Measurements from ENCODE around the gene RBM12. TPM values are rescaled to one million over a fixed set of nuclear protein-coding genes. Genes with fewer than 3 reads are reported as not detected.

The RBM12 gene
- total and polyA plus RNA-seq, 2 of the 4 experiments (the other 2 are of a cell fraction) = 44.7 to 65.8 TPM

GRCh38 chr20:35702824-35703695 lies 38.4 kb upstream of the RBM12 start:
- Histone ChIP-seq H4K5ac (ENCODE audit: low read depth, low read length) (no peak overlapping the region), H3K23ac (ENCODE audit: low read depth, low read length) (no peak overlapping the region), H4K20me1 (ENCODE audit: insufficient read depth, low read length) (peaks cover 39% of the 10 kb centered on the region), H3K14ac (replicated peaks; ENCODE audit: low read depth, low read length) (no peak overlapping the region), H3K9ac (ENCODE audit: low read depth, low read length) (no peak overlapping the region), H3K27me3 (ENCODE audit: control insufficient read depth, insufficient read depth, low read length) (no peaks in the 10 kb centered on the region), H2BK20ac (ENCODE audit: low read depth, low read length) (no peak overlapping the region), H3K4ac (ENCODE audit: low read depth, low read length) (no peak overlapping the region), H4K91ac (ENCODE audit: insufficient read depth, low read depth, low read length) (no peak overlapping the region), H3K9me3 (ENCODE audit: control insufficient read depth, insufficient read depth, low read length) (no peaks in the 10 kb centered on the region), H3K4me2 (ENCODE audit: low read depth, low read length) (no peak overlapping the region), H3K56ac (ENCODE audit: extremely low read depth, insufficient read depth, low read length) (no peak overlapping the region), H3K79me1 (ENCODE audit: low read depth in 1 of 2, low read length in 2 of 2) (peaks cover 10 to 64% of the 10 kb centered on the region in 2 experiments), H3K36me3 (ENCODE audit: control insufficient read depth, insufficient read depth, low read length) (peaks cover 46% of the 10 kb centered on the region), H3K4me3 (ENCODE audit: insufficient read depth, low read depth, low read length) (no peak overlapping the region), H2AK9ac (replicated peaks; ENCODE audit: low read depth, low read length, poor library complexity) (no peak overlapping the region), H3K9me1 (ENCODE audit: insufficient read depth, low read length) (no peaks in the 10 kb centered on the region), H2BK15ac (ENCODE audit: low read depth, low read length) (no peak overlapping the region), H2BK120ac (ENCODE audit: low read depth, low read length) (no peak overlapping the region), H4K8ac (ENCODE audit: low read depth in 2 of 2, low read length in 2 of 2) (no peak overlapping the region), H2AK5ac (ENCODE audit: low read depth, low read length) (no peak overlapping the region), H3K27ac (ENCODE audit: insufficient read depth, low read length) (no peak overlapping the region), H2AFZ (replicated peaks; ENCODE audit: low read length, poor library complexity) (no peak overlapping the region), H3K4me1 (ENCODE audit: control insufficient read depth, insufficient read depth, low read length) (peaks cover 3% of the 10 kb centered on the region), H2BK5ac (ENCODE audit: low read depth, low read length, poor library complexity, severe bottlenecking) (no peak overlapping the region), H3K18ac (ENCODE audit: low read depth, low read length) (no peak overlapping the region)
- POLR2A ChIA-PET (ENCODE audit: unreplicated experiment) = interaction anchor here (1.1 kb wide), 1 partner anchor 39 kb away, joined by 3 read pairs; the partner anchor contains the start of gene RBM39
- dilution Hi-C loops (cut with HindIII; ENCODE audit: low sequenced_read_pairs, unreplicated experiment) = no loop called here
- intact Hi-C loops (cut with micrococcal nuclease) = loop anchor here (10.0 kb wide), 1 partner anchor 182 kb away; no protein-coding TSS in a partner anchor
- BruUV-seq (replicated peaks) = no TSS peak
- TF ChIP-seq RFX5 (IDR thresholded peaks at IDR 0.05; ENCODE audit: low read depth, low read length) (no peak), MAZ (IDR thresholded peaks at IDR 0.05; ENCODE audit: borderline replicate concordance, low read depth, low read length) (no peak), POLR2A (IDR thresholded peaks at IDR 0.05; ENCODE audit: low read depth, low read length) (no peak; the same call in 1 of the 2 replicates), BHLHE40 (IDR thresholded peaks at IDR 0.05; ENCODE audit: low read depth, low read length) (no peak), FOS (IDR thresholded peaks at IDR 0.05; ENCODE audit: low read depth, low read length) (no peak), ELK1 (IDR thresholded peaks at IDR 0.05; ENCODE audit: borderline replicate concordance, low read depth, low read length) (no peak), SMC3 (IDR thresholded peaks at IDR 0.05; ENCODE audit: low read depth, low read length) (no peak), NFE2L2 (IDR thresholded peaks at IDR 0.05; ENCODE audit: low read depth, low read length) (no peak), CHD1 (IDR thresholded peaks at IDR 0.05; ENCODE audit: low read depth, low read length) (no peak)
- TF ChIP-seq, protein P1, sequence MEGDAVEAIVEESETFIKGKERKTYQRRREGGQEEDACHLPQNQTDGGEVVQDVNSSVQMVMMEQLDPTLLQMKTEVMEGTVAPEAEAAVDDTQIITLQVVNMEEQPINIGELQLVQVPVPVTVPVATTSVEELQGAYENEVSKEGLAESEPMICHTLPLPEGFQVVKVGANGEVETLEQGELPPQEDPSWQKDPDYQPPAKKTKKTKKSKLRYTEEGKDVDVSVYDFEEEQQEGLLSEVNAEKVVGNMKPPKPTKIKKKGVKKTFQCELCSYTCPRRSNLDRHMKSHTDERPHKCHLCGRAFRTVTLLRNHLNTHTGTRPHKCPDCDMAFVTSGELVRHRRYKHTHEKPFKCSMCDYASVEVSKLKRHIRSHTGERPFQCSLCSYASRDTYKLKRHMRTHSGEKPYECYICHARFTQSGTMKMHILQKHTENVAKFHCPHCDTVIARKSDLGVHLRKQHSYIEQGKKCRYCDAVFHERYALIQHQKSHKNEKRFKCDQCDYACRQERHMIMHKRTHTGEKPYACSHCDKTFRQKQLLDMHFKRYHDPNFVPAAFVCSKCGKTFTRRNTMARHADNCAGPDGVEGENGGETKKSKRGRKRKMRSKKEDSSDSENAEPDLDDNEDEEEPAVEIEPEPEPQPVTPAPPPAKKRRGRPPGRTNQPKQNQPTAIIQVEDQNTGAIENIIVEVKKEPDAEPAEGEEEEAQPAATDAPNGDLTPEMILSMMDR (conservative IDR thresholded peaks at IDR 0.05; ENCODE audit: low read depth, low read length) = no peak
- in situ Hi-C loops (cut with MboI; ENCODE audit: low sequenced_read_pairs) = no loop called here
- ATAC-seq (ENCODE audit: low read depth) = no peak
- CTCF ChIA-PET = interaction anchor here (0.7 kb wide), 1 partner anchor 435 kb away, joined by 3 read pairs; no protein-coding TSS in a partner anchor
- no peak for DNase-seq
- WGBS, 2 experiments (ENCODE audit: extremely low coverage in 2 of 2, insufficient read length in 1 of 2) = no CpG with 5 or more reads among the region's 4 CpGs

Data from IMR-90 (cell line).